Mesenchymal stem cell (in vitro differentiated cells and primary cell): ENCODE measurements around the gene EHD1.
A peak's percentile ranks its signal among the peaks of the same experiment; 100 is the strongest.

ENCODE experiments used
- DNase-seq: peaks from one replicate; pipeline ENCODE4 v3.0.0-alpha.2; 2013
- H2AFZ ChIP-seq: one replicate; pipeline ENCODE4 v1.6.1; 2013; ENCODE audit warnings: low read depth, mild to moderate bottlenecking, control low read depth, inconsistent platforms, low read length, moderate library complexity
- H2AK5ac ChIP-seq: 2 replicates; pipeline ENCODE4 v1.6.1; 2013; ENCODE audit warnings: low read length, moderate library complexity, mild to moderate bottlenecking, inconsistent platforms; ENCODE audit not compliant: severe bottlenecking
- H2BK120ac ChIP-seq: one replicate; pipeline ENCODE4 v1.6.1; 2013; ENCODE audit warnings: low read depth, mild to moderate bottlenecking, inconsistent platforms, low read length, moderate library complexity
- H2BK12ac ChIP-seq, 2 experiments: one replicate each; pipeline ENCODE4 v1.6.1; 2013; ENCODE audit warnings: inconsistent platforms in 2 of 2, low read length in 2 of 2, mild to moderate bottlenecking in 2 of 2, moderate library complexity in 2 of 2, control low read depth in 1 of 2
- H2BK15ac ChIP-seq: one replicate; pipeline ENCODE4 v1.6.1; 2013; ENCODE audit warnings: mild to moderate bottlenecking, low read depth, inconsistent platforms; ENCODE audit not compliant: poor library complexity, severe bottlenecking
- H2BK5ac ChIP-seq: 2 replicates; pipeline ENCODE4 v1.6.1; 2013; ENCODE audit warnings: low read depth, mild to moderate bottlenecking, low read length, control low read depth, inconsistent platforms; ENCODE audit not compliant: poor library complexity, severe bottlenecking
- H3K14ac ChIP-seq, 2 experiments: one replicate each; pipeline ENCODE4 v1.6.1; 2013; ENCODE audit warnings: inconsistent platforms in 2 of 2, low read length in 2 of 2, control low read depth in 1 of 2, mild to moderate bottlenecking in 1 of 2, moderate library complexity in 1 of 2
- H3K18ac ChIP-seq, 2 experiments: one replicate each; pipeline ENCODE4 v1.6.1; 2013; ENCODE audit warnings: inconsistent platforms in 2 of 2, low read length in 2 of 2, control low read depth in 1 of 2, low read depth in 1 of 2, mild to moderate bottlenecking in 1 of 2
- H3K23ac ChIP-seq, 2 experiments: one replicate each; pipeline ENCODE4 v1.6.1; 2013; ENCODE audit warnings: inconsistent platforms in 2 of 2, low read length in 2 of 2, mild to moderate bottlenecking in 2 of 2, moderate library complexity in 2 of 2, control low read depth in 1 of 2
- H3K27ac ChIP-seq: 2 replicates; pipeline ENCODE4 v1.5.1; 2013; ENCODE audit warnings: mild to moderate bottlenecking, moderate library complexity, low read length, control low read depth, inconsistent platforms; ENCODE audit not compliant: poor library complexity, severe bottlenecking
- H3K27me3 ChIP-seq, 2 experiments: 2 replicates each; pipeline versions ENCODE4 v1.6.1 to v1.7.0; 2013; ENCODE audit warnings: low read length in 2 of 2, mild to moderate bottlenecking in 2 of 2, moderate library complexity in 2 of 2, control low read depth in 1 of 2, inconsistent platforms in 1 of 2; ENCODE audit not compliant: control insufficient read depth in 1 of 2, insufficient read depth in 1 of 2
- H3K36me3 ChIP-seq, 2 experiments: 2 replicates each; pipeline versions ENCODE4 v1.6.1 to v1.7.0; 2013; ENCODE audit warnings: low read length in 2 of 2, control low read depth in 1 of 2, inconsistent platforms in 1 of 2, low read depth in 1 of 2, mild to moderate bottlenecking in 1 of 2; ENCODE audit not compliant: insufficient read depth in 2 of 2, control insufficient read depth in 1 of 2
- H3K4ac ChIP-seq, 2 experiments: one replicate each; pipeline ENCODE4 v1.6.1; 2013; ENCODE audit warnings: inconsistent platforms in 2 of 2, low read length in 2 of 2, mild to moderate bottlenecking in 2 of 2, moderate library complexity in 2 of 2, control low read depth in 1 of 2, low read depth in 1 of 2
- H3K4me1 ChIP-seq: 2 replicates; pipeline ENCODE4 v1.6.1; 2013; ENCODE audit warnings: low read depth, low read length, control low read depth; ENCODE audit not compliant: control insufficient read depth, insufficient read depth
- H3K4me2 ChIP-seq: 2 replicates; pipeline ENCODE4 v1.6.1; 2013; ENCODE audit warnings: low read length, mild to moderate bottlenecking, inconsistent platforms; ENCODE audit not compliant: poor library complexity, severe bottlenecking
- H3K4me3 ChIP-seq, 2 experiments: 2 replicates each; pipeline versions ENCODE4 v1.5.1 to v1.7.0; 2013; ENCODE audit warnings: low read length in 2 of 2, mild to moderate bottlenecking in 2 of 2, control low read depth in 1 of 2, low read depth in 1 of 2; ENCODE audit not compliant: insufficient read depth in 1 of 2
- H3K79me1 ChIP-seq: replicated peaks from 2 replicates; pipeline ENCODE4 v1.6.1; 2013; ENCODE audit warnings: mild to moderate bottlenecking, control low read depth, low read length, inconsistent platforms; ENCODE audit not compliant: poor library complexity, severe bottlenecking
- H3K9ac ChIP-seq: 2 replicates; pipeline ENCODE4 v1.7.0; 2013; ENCODE audit warnings: mild to moderate bottlenecking, low read length, moderate library complexity
- H3K9me3 ChIP-seq: 2 replicates; pipeline ENCODE4 v1.7.0; 2013; ENCODE audit warnings: mild to moderate bottlenecking, low read length; ENCODE audit not compliant: control insufficient read depth
- H4K8ac ChIP-seq: one replicate; pipeline ENCODE4 v1.6.1; 2013; ENCODE audit warnings: inconsistent platforms, mild to moderate bottlenecking, low read length, moderate library complexity
- H4K91ac ChIP-seq: one replicate; pipeline ENCODE4 v1.6.1; 2013; ENCODE audit warnings: mild to moderate bottlenecking, low read length, inconsistent platforms
- WGBS: methylation state at CpG from one replicate; pipeline ENCODE4 v1.1.7; 2013; ENCODE audit warnings: mixed read lengths; 5-methylcytosine and 5-hydroxymethylcytosine counted together

The EHD1 gene

GRCh38 chr11:64869571-64870175 lies 8.7 kb downstream of the EHD1 start:
- peak overlapping the region in 1 of 2 experiments; percentile 87 for H3K14ac ChIP-seq
- H3K27me3 ChIP-seq, result no peaks in the 10 kb centered on the region
- peak; percentile 55 for DNase-seq
- peaks cover 37 to 50% of the 10 kb centered on the region in 2 experiments for H3K36me3 ChIP-seq
- peak overlapping the region; percentile 97 for H2AK5ac ChIP-seq
- H2BK5ac ChIP-seq, result peak overlapping the region; percentile 73
- 53% methylated on average over 9 of the region's 9 CpGs for WGBS
- H3K9ac ChIP-seq, result peak overlapping the region; percentile 76
- no peaks in the 10 kb centered on the region for H3K9me3 ChIP-seq
- peak overlapping the region; percentile 34 for H2BK120ac ChIP-seq
- peak overlapping the region; percentile 29 to 45 for H3K4ac ChIP-seq
- peak overlapping the region; percentile 15 for H3K4me2 ChIP-seq
- peak overlapping the region; percentile 90 for H4K91ac ChIP-seq
- H4K8ac ChIP-seq, result peak overlapping the region; percentile 78
- H2AFZ ChIP-seq, result no peak overlapping the region
- peak overlapping the region; percentile 6 to 73 for H3K18ac ChIP-seq
- H3K27ac ChIP-seq, result peak overlapping the region; percentile 92
- H3K4me3 ChIP-seq, result peak overlapping the region in 1 of 2 experiments; percentile 51
- no peaks in the 10 kb centered on the region for H3K79me1 ChIP-seq
- H2BK15ac ChIP-seq, result peak overlapping the region; percentile 82
- peaks cover 65% of the 10 kb centered on the region for H3K4me1 ChIP-seq
- peak overlapping the region; percentile 80 to 95 for H2BK12ac ChIP-seq
- H3K23ac ChIP-seq, result peak overlapping the region in 1 of 2 experiments; percentile 91

- Histone ChIP-seq H4K8ac (peak overlapping the region; percentile 75), H3K36me3 (peaks cover 32 to 44% of the 10 kb centered on the region in 2 experiments), H3K27ac (peak overlapping the region; percentile 92), H3K4ac (peak overlapping the region; percentile 51 to 71), H3K14ac (no peak overlapping the region), H3K23ac (no peak overlapping the region), H2BK12ac (peak overlapping the region in 1 of 2 experiments; percentile 68), H2AK5ac (peak overlapping the region; percentile 97), H3K4me3 (peak overlapping the region; percentile 11 to 51), H4K91ac (peak overlapping the region; percentile 77), H3K27me3 (no peaks in the 10 kb centered on the region), H3K4me1 (peaks cover 68% of the 10 kb centered on the region), H2BK120ac (peak overlapping the region; percentile 39), H2AFZ (no peak overlapping the region), H3K79me1 (no peaks in the 10 kb centered on the region), H2BK5ac (peak overlapping the region; percentile 81), H3K4me2 (peak overlapping the region; percentile 10), H3K18ac (peak overlapping the region; percentile 61 to 84), H3K9me3 (no peaks in the 10 kb centered on the region), H3K9ac (peak overlapping the region; percentile 76), H2BK15ac (no peak overlapping the region)
- DNase-seq, result peak; percentile 95
- WGBS, result 16% methylated on average over 21 of the region's 21 CpGs
Observed at GRCh38 chr11:64868904-64869570, 9.4 kb downstream of the EHD1 start.

DNA sequence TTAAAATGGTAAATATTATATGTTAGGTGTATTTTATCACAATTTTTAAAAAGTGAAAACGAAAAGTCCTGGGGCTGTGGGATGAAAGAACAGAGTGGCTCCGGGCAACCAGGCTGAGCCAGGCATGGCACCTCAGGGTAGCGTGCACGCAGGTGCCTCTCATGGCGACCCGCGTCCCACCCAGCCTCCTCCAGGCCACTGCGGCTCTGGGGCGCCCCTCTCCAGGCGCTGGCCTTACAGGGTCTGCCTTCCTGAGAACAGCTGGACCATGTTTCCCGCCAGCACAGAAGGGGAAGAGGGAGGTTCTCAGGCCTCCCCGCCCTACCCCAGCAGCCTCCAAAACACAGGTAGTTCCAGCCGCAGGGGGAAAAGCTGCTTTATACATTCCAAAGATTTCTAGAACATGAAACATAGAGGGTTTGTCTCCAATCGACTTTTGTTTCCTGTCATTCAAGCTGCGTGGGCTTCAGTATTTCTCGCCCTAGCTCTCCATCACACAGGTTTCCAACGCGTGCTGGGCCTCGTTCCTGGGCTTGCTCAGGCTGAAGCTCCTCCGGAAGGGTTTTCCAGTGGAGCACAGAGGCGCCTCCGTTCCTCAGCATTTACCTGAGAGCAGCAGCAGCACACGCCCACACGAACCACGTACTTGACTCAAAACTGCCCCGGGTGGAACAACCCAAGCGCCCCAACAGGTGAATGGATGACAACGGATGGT lies 10.5 kb downstream of the EHD1 start:
- 80% methylated on average over 27 of the region's 28 CpGs for WGBS
- peak overlapping the region; percentile 81 for H2BK5ac ChIP-seq
- no peak overlapping the region for H4K8ac ChIP-seq
- peak overlapping the region in 1 of 2 experiments; percentile 34 for H3K23ac ChIP-seq
- peak overlapping the region in 1 of 2 experiments; percentile 51 for H3K4ac ChIP-seq
- no peaks in the 10 kb centered on the region for H3K9me3 ChIP-seq
- H3K4me2 ChIP-seq, result no peak overlapping the region
- H2BK120ac ChIP-seq, result no peak overlapping the region
- no peaks in the 10 kb centered on the region for H3K27me3 ChIP-seq
- peak overlapping the region; percentile 91 for H2AK5ac ChIP-seq
- DNase-seq, result no peak
- H3K4me3 ChIP-seq, result no peak overlapping the region
- H4K91ac ChIP-seq, result peak overlapping the region; percentile 36
- H3K14ac ChIP-seq, result no peak overlapping the region
- H2BK12ac ChIP-seq, result peak overlapping the region in 1 of 2 experiments; percentile 81
- peak overlapping the region; percentile 92 for H3K27ac ChIP-seq
- H3K4me1 ChIP-seq, result peaks cover 74% of the 10 kb centered on the region
- H3K18ac ChIP-seq, result peak overlapping the region in 1 of 2 experiments; percentile 19
- no peak overlapping the region for H2AFZ ChIP-seq
- H2BK15ac ChIP-seq, result peak overlapping the region; percentile 44
- H3K79me1 ChIP-seq, result no peaks in the 10 kb centered on the region
- peaks cover 25 to 38% of the 10 kb centered on the region in 2 experiments for H3K36me3 ChIP-seq
- no peak overlapping the region for H3K9ac ChIP-seq

DNA sequence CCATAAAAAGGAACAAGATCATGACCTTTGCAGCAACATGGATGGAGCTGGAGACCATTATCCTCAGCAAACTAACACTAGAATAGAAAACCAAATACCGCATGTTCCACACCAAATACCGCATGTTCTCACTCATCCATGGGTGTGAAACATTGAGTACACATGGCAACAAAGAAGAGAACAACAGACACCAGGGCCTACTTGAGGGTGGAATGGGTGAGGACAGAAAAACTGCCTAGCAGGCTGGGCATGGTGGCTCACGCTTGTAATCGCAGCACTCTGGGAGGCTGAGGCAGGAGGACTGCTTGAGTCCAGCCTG lies 12.3 kb downstream of the EHD1 start:
- no peak overlapping the region for H2BK15ac ChIP-seq
- H4K8ac ChIP-seq, result no peak overlapping the region
- no peak overlapping the region for H2BK5ac ChIP-seq
- no peak overlapping the region for H3K4me2 ChIP-seq
- no peak overlapping the region for H3K23ac ChIP-seq
- no peak for DNase-seq
- peak overlapping the region; percentile 16 for H3K9ac ChIP-seq
- H3K4me1 ChIP-seq, result peaks cover 68% of the 10 kb centered on the region
- 100% methylated on average over 4 of the region's 4 CpGs for WGBS
- no peak overlapping the region for H3K4me3 ChIP-seq
- no peaks in the 10 kb centered on the region for H3K9me3 ChIP-seq
- no peaks in the 10 kb centered on the region for H3K27me3 ChIP-seq
- no peak overlapping the region for H3K18ac ChIP-seq
- H2AK5ac ChIP-seq, result no peak overlapping the region
- peak overlapping the region in 1 of 2 experiments; percentile 34 for H2BK12ac ChIP-seq
- no peaks in the 10 kb centered on the region for H3K79me1 ChIP-seq
- H2AFZ ChIP-seq, result no peak overlapping the region
- H3K4ac ChIP-seq, result no peak overlapping the region
- H3K36me3 ChIP-seq, result peaks cover 13 to 26% of the 10 kb centered on the region in 2 experiments
- H3K14ac ChIP-seq, result no peak overlapping the region
- H4K91ac ChIP-seq, result no peak overlapping the region
- no peak overlapping the region for H2BK120ac ChIP-seq
- peak overlapping the region; percentile 29 for H3K27ac ChIP-seq
